DMS79 treated with DMSO at 0.1 percent for 48 hours (cell line): ENCODE results near the gene ANKRD55.

Source experiments
- DNase-seq: peaks from one replicate; lab custom pipeline; 2025; lab: John Stamatoyannopoulos, UW

Gene ANKRD55

DNA sequence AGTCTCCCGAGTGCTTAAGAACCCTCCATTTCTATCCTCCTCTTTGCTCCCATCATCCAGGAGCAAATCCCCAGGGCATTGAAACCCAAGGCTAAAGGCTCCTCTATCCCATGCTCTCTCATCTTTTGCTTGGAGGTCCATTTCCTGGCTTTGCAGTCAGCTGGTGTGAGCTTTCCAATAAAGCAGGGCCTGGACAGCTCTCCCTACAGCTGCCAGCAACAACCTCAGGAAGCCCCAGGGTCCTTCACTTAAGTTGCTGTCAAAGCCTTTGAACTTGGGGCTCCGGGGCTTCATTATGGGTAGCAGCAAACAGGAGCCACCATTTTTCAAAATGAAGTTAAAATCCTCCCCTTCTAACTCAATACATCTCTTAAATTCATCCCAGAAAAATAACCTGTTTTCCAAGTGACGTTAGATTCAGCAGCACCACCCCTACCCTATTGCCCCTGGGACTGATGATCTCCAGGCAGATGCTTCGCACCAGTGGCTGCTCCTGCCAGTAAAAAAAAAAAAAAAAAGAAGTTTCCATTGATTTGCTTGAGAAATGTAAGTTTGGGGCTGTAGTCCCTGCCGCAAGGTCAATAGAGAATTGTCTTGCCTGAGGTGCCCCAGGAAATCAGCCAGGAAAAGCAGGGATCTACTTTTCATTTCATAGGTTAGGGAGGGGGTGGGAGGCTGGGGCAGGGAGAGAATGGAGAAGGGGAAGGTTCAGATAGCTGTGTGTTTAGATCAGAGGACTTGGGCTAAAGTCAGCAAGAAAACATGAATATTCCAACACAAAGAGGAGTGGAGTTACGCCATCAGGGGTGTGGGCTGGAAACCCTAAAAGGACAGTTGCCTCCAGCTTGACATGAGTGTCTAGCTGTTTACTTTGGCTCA lies 154.6 kb downstream of the ANKRD55 start:
- DNase-seq: no peak

DNA sequence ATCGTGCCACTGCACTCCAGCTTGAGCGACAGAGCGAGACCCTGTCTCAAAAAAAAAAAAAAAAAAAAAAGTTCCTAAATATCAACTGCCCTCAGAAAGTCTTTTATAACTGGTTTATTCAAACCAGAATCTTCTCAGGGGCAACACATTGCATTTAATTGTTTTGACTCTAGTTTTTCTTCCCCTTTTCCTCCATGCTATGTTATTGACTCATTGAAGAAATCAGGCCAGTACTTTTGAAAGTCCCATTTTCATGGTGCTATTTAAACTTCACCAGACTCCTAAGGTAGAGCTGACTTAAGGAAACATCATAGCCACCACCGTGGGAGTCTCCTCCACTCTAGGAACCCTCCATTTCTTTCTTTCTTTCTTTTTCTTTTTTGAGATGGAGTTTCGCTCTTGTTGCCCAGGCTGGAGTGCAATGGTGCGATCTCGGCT lies 155.3 kb downstream of the ANKRD55 start:
- DNase-seq: no peak

DNA sequence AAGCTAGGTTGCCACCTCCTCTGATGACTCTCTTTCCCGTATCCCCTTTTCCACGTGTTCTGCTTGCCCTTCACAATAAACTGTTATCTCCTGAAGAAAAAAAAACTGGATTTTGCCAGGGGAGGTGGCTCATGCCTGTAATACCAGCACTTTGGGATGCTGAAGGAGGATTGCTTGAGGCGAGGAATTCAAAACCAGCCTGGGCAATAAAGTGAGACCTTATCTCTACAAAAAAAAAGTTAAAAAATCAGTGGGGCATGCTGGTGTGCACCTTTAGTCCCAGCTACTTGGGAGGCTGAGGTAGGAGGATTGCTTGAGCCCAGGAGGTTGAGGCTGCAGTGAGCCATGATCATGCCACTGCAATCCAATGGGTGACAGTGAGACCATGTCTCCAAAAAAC lies 156.6 kb downstream of the ANKRD55 start:
- no peak for DNase-seq

DNA sequence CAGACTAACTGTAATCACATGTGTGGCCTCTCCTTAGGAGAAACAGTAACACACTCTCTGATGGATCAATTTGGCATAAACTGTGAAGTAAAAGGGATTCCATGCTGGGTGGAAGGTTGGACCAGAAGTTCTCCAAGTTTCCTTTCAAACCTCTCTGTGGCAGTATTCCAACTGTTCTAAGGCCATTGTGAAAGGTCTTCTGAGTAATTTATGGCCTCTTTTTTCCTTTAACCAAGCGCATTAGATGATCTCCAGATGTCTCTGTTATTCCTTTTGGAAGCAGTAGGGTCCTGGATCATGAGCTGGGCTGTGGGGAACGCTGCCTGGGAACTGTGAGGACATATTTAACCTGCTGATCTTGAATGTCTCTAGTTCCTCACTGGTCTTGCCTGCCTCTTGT lies 157.8 kb downstream of the ANKRD55 start:
- no peak for DNase-seq

DNA sequence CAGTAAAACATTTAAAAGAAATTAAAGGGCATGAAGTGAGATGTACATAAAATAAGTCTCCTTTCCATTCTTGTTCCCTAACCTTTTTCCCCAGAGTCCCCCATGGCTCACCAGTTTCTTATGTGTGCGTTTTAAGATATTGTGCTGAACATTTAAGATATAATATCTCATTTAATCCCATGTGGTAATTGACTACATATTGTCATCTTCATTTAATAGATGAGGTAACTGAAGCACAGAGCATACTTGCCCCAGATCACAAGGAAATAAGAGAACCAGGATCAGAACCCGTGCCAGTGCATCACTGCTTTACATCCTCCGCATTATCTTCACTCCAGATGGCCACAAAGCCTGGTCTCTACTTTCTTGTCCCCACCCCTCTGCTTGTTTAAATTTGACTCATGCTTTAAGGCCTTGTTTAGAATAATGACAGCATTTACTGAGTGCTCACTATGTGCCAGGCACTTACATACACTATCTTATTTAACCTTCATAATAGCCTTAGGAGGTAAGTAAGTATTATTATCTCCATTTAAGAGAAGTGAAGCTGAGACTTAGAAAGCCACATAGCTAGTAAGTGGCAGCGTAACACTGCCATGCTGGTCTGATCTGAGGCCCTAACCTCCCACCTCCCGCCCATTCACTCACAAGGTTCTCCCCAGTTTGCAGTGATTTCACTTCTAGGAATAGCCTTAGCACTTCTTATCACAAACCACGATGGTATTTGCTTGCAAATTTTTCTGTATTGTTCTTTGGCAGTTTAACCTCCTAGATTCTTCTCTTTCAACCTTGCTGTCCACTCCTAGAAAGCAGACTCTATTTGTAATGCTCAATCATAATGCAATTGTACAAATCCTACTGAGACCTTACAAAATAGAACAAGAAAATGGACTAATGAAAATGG lies 160.0 kb downstream of the ANKRD55 start:
- no peak for DNase-seq

DNA sequence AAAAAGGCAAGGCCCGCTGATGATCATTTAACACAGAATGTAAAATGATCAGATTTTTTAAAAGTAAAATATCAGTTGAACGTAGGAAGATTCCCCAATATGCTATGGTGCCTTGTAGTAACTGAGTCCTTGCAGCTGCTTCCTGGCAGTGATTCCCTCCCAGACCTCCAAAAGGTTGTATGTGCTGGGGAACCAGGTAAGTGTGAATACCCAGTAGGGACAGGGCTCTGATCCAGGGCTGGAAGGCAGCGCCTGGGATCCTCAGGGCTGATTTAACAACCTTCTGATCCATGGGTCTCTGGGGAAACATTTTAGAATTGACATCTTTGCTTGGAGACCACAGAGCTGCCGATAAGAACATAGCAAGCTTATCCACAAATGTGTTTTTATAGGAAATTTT lies 161.7 kb downstream of the ANKRD55 start:
- no peak for DNase-seq

DNA sequence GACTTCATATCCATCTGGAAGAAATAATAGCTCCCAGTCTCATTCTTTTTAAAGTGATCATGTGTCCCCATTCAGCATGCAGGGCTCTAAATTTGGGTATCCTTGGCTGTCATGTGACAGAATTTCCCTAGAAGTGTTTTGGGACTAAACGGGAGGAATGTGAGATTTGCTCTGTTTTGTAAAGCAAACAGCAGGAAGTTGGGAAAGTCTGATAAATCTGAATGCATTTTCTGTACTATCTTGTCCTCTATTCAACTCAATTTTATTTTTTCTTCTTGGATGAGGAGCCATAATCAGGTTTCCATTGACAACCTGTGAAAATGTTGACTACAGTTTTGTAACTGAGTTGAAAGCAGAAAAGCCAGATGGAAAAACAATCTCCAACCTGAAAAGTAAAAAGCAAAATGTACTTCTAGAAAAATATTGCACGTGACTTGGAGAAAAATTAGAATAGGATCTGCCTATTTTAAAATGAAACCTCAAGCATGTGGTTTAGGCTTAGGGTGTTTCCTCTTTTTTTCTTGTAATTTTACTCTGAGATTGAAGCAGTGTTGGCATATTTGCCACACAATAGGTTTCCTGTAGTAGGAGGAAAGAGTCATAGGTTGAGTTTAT lies 162.2 kb downstream of the ANKRD55 start:
- no peak for DNase-seq

DNA sequence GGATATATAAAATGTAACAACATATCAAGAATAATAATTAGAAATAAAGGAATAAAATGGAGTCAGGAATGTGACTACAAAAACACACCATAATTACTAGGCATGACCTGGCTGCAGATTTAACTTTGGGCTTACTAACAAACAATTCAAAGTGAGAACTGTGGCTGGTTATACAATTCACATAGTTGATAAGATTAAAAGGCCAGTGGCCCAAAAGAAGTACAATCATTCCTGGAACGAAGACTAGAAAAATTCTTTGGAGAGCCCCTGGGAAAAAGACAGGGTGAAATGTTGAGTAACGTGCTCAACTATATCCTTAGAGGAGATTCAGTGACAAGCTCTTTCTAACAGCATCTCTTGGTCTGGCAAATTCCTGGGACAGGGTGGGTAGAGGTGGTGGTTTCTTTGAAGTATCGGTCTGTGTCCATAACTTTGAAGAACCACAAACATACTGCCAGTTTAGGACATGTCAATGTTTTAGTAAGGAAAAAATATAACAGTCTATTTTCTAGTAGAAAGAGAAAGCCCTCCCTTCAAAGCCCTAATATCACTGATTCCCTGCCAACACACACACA lies 163.4 kb downstream of the ANKRD55 start:
- no peak for DNase-seq

DNA sequence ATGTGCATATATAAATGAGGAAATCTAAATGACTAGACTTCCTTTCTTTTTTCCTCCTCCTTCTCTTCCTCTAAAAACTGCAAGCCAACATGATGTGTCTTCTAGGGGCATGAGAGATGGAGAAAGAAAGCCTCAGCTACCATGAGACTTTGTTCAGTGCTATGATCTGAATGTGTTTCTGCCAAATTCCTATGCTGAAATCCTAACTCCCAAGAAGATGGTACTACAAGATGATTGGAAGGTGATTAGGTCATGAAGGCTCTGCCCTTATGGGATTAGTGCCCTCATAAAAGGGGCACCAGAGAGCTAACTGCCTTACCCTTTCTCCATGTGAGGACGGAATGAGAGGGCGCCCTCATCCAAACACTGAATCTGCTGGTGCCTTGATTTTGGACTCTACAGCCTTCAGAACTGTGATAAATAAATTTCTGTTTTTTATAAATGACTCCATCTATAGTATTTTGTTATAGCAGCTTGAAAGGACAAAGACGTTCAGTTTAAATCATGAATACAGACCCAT lies 166.1 kb downstream of the ANKRD55 start:
- no peak for DNase-seq

GRCh38 chr5:56064984-56065383 lies 168.1 kb downstream of the ANKRD55 start:
- no peak for DNase-seq

DNA sequence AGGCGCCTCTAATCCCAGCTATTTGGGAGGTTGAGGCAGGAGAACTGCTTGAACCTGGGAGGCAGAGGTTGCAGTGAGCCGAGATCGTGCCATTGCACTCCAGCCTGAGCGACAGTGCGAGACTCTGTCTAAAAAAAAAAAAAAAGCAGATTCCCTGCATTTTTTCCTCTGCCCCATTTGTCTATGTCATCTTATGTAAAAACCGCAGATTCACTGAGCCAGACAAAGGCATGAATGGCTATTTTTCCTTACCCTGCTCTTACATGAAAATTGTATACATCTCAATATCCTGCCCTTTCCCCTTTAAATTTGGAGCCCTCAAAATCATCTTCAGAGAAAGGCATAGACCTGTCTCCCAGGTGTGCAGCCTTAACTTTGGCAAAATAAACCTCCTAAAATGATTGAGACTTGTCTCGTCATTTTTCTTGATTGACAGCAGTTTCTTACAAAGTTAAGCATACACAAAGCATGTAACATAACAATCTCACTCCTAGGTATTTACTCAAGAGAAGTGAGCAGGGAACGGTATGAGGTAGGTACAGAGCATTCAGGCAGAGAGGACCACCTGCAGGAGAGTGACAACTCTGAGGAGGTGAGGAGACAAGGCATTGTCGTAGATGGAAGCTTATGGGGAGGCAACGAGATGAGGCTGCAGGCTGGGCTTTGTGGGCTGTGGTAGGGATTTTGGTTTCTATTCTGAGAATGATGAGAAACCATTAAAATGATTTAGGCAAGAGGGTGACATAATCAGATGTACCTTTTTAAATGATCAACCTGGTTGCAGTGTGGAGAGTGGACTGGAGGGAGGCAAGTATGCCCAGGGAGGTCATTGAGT lies 172.6 kb downstream of the ANKRD55 start:
- no peak for DNase-seq

DNA sequence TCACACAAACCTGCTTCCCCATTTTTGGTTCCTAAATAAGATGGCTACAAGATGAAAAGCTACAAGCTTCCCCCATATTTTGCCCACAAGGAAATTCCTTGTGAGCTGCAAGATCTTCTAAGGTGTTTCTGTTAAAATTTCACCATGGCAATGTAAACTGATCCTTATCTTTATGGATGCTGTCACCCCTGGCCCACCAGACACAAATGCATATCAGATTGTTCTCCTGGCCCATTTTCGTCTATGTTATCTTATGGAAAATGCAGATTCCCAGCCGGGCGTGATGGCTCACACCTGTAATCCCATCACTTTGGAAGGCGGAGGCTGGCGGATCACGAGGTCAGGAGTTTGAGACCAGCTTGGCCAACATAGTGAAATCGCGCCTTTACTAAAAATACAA lies 173.3 kb downstream of the ANKRD55 start:
- no peak for DNase-seq

DNA sequence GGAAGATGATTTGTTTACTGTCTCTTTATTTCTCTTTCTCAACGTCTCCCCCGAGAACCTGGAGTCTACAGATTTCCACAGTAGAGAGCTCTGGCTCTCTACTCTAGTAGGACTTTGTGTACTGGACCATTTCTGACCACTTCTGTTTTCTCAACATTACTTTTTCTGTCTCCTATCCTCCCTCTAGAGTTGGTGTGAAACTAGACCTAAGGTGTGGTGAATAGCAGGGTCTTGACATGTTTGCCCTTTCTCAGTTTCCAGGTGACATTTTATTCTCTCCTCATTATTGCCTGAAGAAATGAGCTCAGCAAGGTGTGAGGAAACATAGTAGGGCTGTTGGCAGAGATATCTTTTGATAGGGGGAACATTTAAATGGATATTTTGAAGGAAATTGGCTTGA lies 176.3 kb downstream of the ANKRD55 start:
- DNase-seq: no peak

DNA sequence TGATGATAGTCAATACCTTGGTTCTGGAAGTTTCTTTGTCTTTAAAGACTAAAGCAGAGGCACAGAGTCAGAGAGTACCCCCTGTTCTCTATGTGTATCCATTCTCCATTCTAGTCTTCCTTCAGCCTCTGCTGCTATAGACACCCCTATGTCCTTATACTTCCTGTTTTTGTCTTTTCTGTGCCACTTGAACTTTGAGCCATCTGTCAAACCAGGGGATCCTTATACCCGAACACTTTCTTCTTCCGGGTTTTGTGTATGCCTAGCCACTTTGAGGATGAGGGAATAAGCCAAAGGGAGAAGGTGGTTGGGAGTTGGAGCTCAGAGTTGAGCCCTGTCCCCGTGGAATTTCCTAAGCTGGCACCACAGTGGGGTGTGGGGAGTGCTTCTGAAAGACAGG lies 177.3 kb downstream of the ANKRD55 start:
- DNase-seq: no peak

- no peak for DNase-seq
These were observed 177.8 kb downstream of the ANKRD55 start for GRCh38 chr5:56055287-56055686.

DNA sequence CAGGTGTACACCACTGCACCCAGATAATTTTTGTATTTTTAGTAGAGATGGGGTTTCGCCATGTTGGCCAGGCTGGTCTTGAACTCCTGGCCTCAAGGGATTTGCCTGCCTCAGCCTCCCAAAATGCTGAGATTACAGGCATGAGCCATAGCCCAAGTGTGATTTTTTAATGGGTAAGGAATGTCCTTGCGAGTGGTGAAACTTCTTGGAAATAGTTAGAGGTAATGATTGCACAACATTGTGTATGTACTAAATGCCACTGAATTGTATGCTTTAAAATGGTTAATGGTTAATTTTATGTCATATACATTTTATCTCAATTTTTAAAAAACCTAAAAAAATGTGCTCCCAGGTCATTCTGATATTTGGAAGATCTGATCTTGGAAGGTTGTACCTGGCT lies 178.5 kb downstream of the ANKRD55 start:
- DNase-seq: no peak

- DNase-seq: no peak
These were observed 179.8 kb downstream of the ANKRD55 start for GRCh38 chr5:56053363-56053762.

DNA sequence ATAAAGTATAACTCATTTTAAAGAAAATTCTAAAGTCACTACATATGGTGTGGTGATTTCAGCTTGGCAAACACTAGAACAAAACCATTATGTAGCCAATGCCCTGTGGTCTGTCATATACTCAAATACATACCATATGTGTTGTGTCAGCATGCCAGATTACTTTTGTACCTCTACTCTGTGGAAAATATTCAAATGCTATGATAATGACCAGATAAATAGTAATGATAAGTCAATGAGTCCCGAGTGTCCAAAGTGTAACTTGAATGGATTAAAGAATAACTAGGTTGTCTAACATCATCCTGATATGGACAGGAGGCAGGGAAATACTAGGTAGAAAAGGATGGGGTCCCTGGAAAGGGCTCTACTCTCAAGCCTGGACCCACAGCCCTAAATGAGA lies 180.4 kb downstream of the ANKRD55 start:
- DNase-seq: no peak

DNA sequence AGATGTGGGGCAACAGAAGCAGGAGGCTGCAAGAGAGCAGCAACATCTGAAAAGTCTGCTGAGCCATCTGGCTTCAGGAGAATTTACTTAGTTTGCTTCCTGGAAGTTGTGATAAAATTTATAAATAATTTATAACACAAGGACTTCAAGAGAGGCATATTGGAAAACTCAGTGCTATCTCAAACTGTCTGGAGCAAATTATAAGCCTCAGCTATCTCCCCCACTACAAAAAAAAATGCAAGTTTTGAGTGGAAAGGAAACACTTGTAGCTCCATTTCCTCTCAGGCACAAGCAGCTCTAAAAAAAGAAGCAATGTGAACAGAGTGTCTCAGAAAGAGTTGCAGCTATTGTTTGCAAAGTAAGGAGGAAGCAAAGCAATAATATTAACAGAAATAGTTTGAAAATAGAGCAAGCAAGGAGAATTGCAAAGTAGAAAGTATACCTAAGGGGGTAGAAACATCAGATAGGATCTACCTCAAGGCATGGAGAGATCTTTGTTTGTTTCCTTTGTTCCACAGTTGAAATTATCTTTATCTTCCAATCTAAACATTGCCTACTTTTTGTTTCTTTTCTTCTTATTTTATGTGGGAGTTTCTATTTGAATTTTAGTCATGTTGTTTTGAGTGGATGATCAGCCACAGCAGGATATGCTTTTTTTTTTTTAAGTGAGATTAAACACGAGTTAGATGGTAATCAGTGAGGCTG lies 182.4 kb downstream of the ANKRD55 start:
- no peak for DNase-seq
